AG09309 (cell line): ENCODE measurements around the gene SRPRB.

ENCODE experiments used
- DNase-seq: peaks from one replicate; pipeline ENCODE4 v3.0.0-alpha.2; 2010; ENCODE audit warnings: low read depth
- H3K4me3 ChIP-seq: 2 replicates; pipeline ENCODE4 v1.5.1; 2011; ENCODE audit warnings: mild to moderate bottlenecking, low read depth, low read length, moderate library complexity; ENCODE audit not compliant: control insufficient read depth
- CTCF ChIP-seq: IDR thresholded peaks from 2 replicates; pipeline ENCODE4 v1.5.1; 2011; ENCODE audit warnings: mild to moderate bottlenecking, low read depth, low read length, inconsistent platforms; ENCODE audit not compliant: insufficient read depth, control insufficient read depth; ENCODE audit errors: missing control alignments

The SRPRB gene

DNA sequence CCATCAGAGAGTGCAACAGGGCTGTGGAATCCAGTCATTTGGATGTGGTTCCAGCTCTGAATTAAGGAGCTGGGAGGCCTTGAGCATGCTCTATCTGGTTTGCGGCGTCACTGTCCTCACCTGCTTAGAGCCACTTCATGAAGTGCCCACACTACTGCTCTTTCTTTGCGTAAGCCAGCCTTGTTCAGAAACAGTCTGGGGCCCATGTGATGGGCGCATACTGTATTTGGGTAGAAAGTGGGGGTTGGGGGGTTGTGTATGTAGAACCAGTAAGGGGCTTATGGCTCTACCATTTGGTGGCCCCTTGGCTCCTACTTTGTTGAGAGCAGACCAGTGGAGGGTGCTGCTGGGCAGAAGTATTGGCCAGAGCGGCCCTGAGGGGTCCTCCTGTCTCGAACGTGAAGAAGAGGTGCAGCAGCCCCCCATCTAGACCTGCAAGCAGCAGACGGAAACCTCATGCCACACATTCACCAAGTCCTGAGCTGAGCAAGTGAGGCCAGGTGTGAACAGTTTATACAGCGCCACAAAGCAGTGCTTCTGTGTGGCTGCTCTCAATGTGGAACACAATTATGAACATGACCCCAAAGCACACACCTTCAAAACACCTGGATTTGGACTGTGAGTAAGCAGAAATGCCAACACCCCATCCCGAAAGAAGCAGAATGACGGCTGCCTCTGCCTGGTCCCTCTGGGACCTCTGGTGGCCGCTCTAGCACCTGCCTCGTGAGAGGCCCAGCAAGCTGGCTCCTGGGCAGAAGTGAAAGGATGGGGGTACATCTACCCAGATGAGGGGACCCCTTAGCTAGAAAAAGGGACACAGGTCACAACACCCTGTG, 26.6 kb downstream of the SRPRB start:
- no peak overlapping the region for H3K4me3 ChIP-seq
- no peak for TF ChIP-seq CTCF
- no peak for DNase-seq

DNA sequence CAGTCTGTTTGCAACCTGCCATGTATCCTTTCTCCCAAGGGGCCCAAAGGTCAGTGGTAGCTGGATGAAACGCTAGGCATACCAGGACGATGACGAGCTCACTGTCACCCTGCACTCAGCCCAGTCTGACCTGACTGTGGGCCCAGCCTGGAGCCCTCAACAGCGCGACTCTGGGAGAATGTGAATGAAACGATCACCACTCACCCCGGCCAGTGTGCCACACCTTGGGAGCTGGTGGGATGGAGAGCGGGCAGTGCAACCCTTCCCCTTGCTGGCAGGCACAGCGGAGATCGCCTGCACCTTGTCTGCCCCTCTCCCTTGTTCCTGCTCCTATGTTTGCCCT, 27.2 kb downstream of the SRPRB start:
- H3K4me3 ChIP-seq, result no peak overlapping the region
- TF ChIP-seq CTCF, result no peak
- no peak for DNase-seq

- H3K4me3 ChIP-seq, result no peak overlapping the region
- no peak for DNase-seq
- TF ChIP-seq CTCF, result no peak
These were observed 27.7 kb downstream of the SRPRB start for GRCh38 chr3:133833267-133833666.

- no peak for TF ChIP-seq CTCF
- no peak for DNase-seq
These were observed 28.4 kb downstream of the SRPRB start for GRCh38 chr3:133833880-133834620.

DNA sequence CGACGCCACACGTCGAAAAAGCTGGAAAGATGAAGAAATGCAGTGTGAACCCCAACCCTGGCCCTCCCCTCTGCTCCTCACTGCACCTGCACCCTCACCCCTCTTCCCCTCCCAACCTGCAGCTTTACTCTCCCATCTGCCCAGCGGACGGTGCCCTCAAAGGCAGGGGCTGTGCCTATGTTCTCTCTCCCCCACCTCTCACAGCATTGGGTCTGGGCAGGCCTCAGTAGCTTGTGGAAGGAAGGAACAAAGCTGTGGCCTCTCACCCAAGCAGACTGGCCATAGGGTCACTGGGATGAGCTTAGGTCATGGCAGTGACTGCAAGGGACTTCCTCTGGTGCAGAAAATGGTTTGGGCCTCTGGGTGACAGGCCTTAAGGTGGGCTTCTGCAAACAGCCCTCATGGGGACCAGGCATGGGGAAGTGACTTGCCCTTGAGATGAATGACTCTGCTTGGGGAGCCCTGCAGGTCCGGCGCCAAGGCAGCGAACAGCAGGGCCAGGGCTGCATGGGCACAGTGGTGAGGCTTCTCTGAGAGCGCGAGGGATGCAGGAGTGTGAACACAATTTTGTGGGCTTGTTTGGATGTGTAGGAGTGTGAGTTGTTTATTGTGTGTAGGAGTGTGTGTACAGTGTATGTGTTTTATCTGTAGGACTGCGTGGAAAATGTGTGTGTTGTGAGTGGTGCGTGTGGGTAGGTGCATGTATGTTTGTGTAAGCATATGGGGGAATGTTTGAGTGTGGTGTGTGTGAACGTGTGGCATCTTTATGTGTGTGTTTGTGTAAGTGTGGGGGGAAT, 29.2 kb downstream of the SRPRB start:
- TF ChIP-seq CTCF, result no peak
- no peak for DNase-seq
- no peak overlapping the region for H3K4me3 ChIP-seq

More at GRCh38 chr3:133833880-133834620, 28.4 kb downstream of the SRPRB start:
- no peak overlapping the region for H3K4me3 ChIP-seq

- no peak overlapping the region for H3K4me3 ChIP-seq
- no peak for TF ChIP-seq CTCF
- DNase-seq, result no peak
These were observed 29.8 kb downstream of the SRPRB start for GRCh38 chr3:133835418-133835743.
